ENCODE measurements around the gene SRSF3. TPM values are rescaled to one million over a fixed set of nuclear protein-coding genes. Genes with fewer than 3 reads are reported as not detected.

Gene SRSF3
- polyA plus RNA-seq (2011; rRNA removed) (177 and 292 TPM in 2 replicates), polyA minus RNA-seq (2011; rRNA and poly(A)+ RNA removed) (91.0 and 134 TPM in 2 replicates)

- TF ChIP-seq CTCF (IDR thresholded peaks at IDR 0.05; ENCODE audit: insufficient read depth, low read depth, low read length): peak; percentile 68
These were observed at the start of gene SRSF3 for GRCh38 chr6:36594029-36594815. TSS of gene SRSF3 (plus strand) at chr6:36594362. CDS start at chr6:36596763, 2,401 bp downstream.

GRCh38 chr6:36545767-36546307 is 48.3 kb upstream of the SRSF3 start:
- H3K27me3 ChIP-seq (ENCODE audit: control insufficient read depth, insufficient read depth, low read length): no peaks in the 10 kb centered on the region
- no peak for DNase-seq (ENCODE audit: low read depth)
- ChIA-PET POLR2A (no interaction called here), CTCF (interaction anchor here (1.0 to 1.1 kb wide), 2 partner anchors 17 to 188 kb away, joined by 3 read pairs; no protein-coding TSS in a partner anchor)
- no peaks in the 10 kb centered on the region for H3K36me3 ChIP-seq (ENCODE audit: control insufficient read depth, insufficient read depth, low read length)
- peak overlapping the region; percentile 99 for H3K4me3 ChIP-seq (ENCODE audit: low read depth, low read length)
- TF ChIP-seq CTCF (IDR thresholded peaks at IDR 0.05; ENCODE audit: insufficient read depth, low read depth, low read length): no peak

More at GRCh38 chr6:36594029-36594815, at the start of gene SRSF3:
- DNase-seq (ENCODE audit: low read depth): peak; percentile 81
- ChIA-PET POLR2A (no interaction called here), CTCF (interaction anchor here (0.9 to 1.0 kb wide), 2 partner anchors 21 to 84 kb away, joined by 3 read pairs; partner anchors contain the start of gene CDKN1A)
- H3K27me3 ChIP-seq (ENCODE audit: control insufficient read depth, insufficient read depth, low read length): no peaks in the 10 kb centered on the region
- peaks cover 11% of the 10 kb centered on the region for H3K36me3 ChIP-seq (ENCODE audit: control insufficient read depth, insufficient read depth, low read length)
- peak within 1 kb of the TSS; percentile 90 for H3K4me3 ChIP-seq (ENCODE audit: low read depth, low read length)

GRCh38 chr6:36546308-36546919 is 47.7 kb upstream of the SRSF3 start:
- CTCF ChIA-PET: interaction anchor here (1.0 to 1.1 kb wide), 2 partner anchors 17 to 189 kb away, joined by 3 read pairs; no protein-coding TSS in a partner anchor
- DNase-seq (ENCODE audit: low read depth): no peak
- no peak for TF ChIP-seq CTCF (IDR thresholded peaks at IDR 0.05; ENCODE audit: insufficient read depth, low read depth, low read length)
- H3K4me3 ChIP-seq (ENCODE audit: low read depth, low read length): peak overlapping the region; percentile 99
- POLR2A ChIA-PET: no interaction called here
- no peaks in the 10 kb centered on the region for H3K36me3 ChIP-seq (ENCODE audit: control insufficient read depth, insufficient read depth, low read length)
- H3K27me3 ChIP-seq (ENCODE audit: control insufficient read depth, insufficient read depth, low read length): no peaks in the 10 kb centered on the region

GRCh38 chr6:36546920-36547645 is 47.1 kb upstream of the SRSF3 start, which contains the start of gene STK38:
TSS of gene STK38 (minus strand) at chr6:36547479. CDS start at chr6:36540202, 7,277 bp downstream.
- POLR2A ChIA-PET: no interaction called here
- CTCF ChIA-PET: interaction anchor here (1.1 kb wide), 1 partner anchor 16 kb away, joined by 3 read pairs; no protein-coding TSS in a partner anchor

More at GRCh38 chr6:36546920-36547645, 47.1 kb upstream of the SRSF3 start, which contains the start of gene STK38:
- no peaks in the 10 kb centered on the region for H3K27me3 ChIP-seq (ENCODE audit: control insufficient read depth, insufficient read depth, low read length)
- peak; percentile 41 for DNase-seq (ENCODE audit: low read depth)
- H3K4me3 ChIP-seq (ENCODE audit: low read depth, low read length): peak within 1 kb of the TSS; percentile 99
- no peaks in the 10 kb centered on the region for H3K36me3 ChIP-seq (ENCODE audit: control insufficient read depth, insufficient read depth, low read length)
- peak; percentile 34 for TF ChIP-seq CTCF (IDR thresholded peaks at IDR 0.05; ENCODE audit: insufficient read depth, low read depth, low read length)
